GM18520 (cell line): ENCODE results near the gene SLC4A8.

Experiments
- ATAC-seq: cut with Tn5 transposase; IDR thresholded peaks from one replicate; pipeline ENCODE4 v1.9.1; 2021; ENCODE audit not compliant: unreplicated experiment

Gene SLC4A8

GRCh38 chr12:51549637-51550036, 125.0 kb downstream of the SLC4A8 start:
- ATAC-seq, result no peak
